ENCODE data around the gene ACADL.

GRCh38 chr2:210224941-210225672, at the start of gene ACADL:
- TF ChIP-seq POLR2A (IDR thresholded peaks at IDR 0.05; ENCODE audit: low read depth, low read length) (no peak), POLR2AphosphoS5 (IDR thresholded peaks at IDR 0.05; ENCODE audit: low read depth, low read length) (no peak), TAF1 (IDR thresholded peaks at IDR 0.05; ENCODE audit: low read depth, low read length) (no peak), POU2F2 (IDR thresholded peaks at IDR 0.05; ENCODE audit: low read depth, low read length) (no peak)

Measured in GM12891 (cell line).